MCF 10A (cell line): ENCODE measurements around the gene INS. TPM values are rescaled to one million over a fixed set of nuclear protein-coding genes. Genes with fewer than 3 reads are reported as not detected.

Experiments
- BruUV-seq: library from RNA; stranded (reverse); fragments of 400-500 nt; replicated peaks from 2 replicates; lab custom pipeline; 2021; lab: Mats Ljungman, UMichigan
- CTCF ChIA-PET: fragments of 300-600 bp; sonication (Branson Sonifier 250); formaldehyde crosslinking; extraction: SDS; loops from one replicate; lab custom pipeline; 2021; ENCODE audit warnings: antibody characterized with exemption, inconsistent platforms; lab: Yijun Ruan, JAX
- POLR2A ChIA-PET: fragments of 300-600, 350-650 bp; sonication (Branson Sonifier 250); formaldehyde crosslinking; extraction: SDS; loops from one replicate; lab custom pipeline; 2020; ENCODE audit warnings: antibody characterized with exemption, inconsistent platforms; lab: Yijun Ruan, JAX
- DNase-seq: peaks from one replicate; pipeline ENCODE4 v3.0.0-alpha.2; 2018; ENCODE audit not compliant: unreplicated experiment
- H3K27ac Mint-ChIP-seq: one replicate; pipeline ENCODE4 v1.8.0; 2022; ENCODE audit warnings: mild to moderate bottlenecking, low read depth, mixed read lengths; ENCODE audit not compliant: unreplicated experiment
- H3K27me3 Mint-ChIP-seq: one replicate; pipeline ENCODE4 v1.8.0; 2022; ENCODE audit warnings: mixed read lengths; ENCODE audit not compliant: insufficient read depth, unreplicated experiment
- H3K36me3 Mint-ChIP-seq: one replicate; pipeline ENCODE4 v1.8.0; 2022; ENCODE audit warnings: mild to moderate bottlenecking, moderate library complexity, mixed read lengths; ENCODE audit not compliant: insufficient read depth, unreplicated experiment
- H3K4me1 Mint-ChIP-seq: one replicate; pipeline ENCODE4 v1.8.0; 2022; ENCODE audit warnings: mixed read lengths; ENCODE audit not compliant: insufficient read depth, unreplicated experiment
- H3K4me3 Mint-ChIP-seq: one replicate; pipeline ENCODE4 v1.8.0; 2022; ENCODE audit warnings: mild to moderate bottlenecking, moderate library complexity, mixed read lengths; ENCODE audit not compliant: unreplicated experiment
- H3K9me3 Mint-ChIP-seq: one replicate; pipeline ENCODE4 v1.8.0; 2022; ENCODE audit warnings: mixed read lengths; ENCODE audit not compliant: unreplicated experiment
- CTCF ChIP-seq: fragments of 200-600 bp; IDR thresholded peaks from one replicate; pipeline ENCODE4 v1.8.0; 2022; ENCODE audit warnings: antibody characterized with exemption, mild to moderate bottlenecking; ENCODE audit not compliant: unreplicated experiment
- intact Hi-C: fragments of 100-400 bp; cut with micrococcal nuclease; formaldehyde crosslinking; loops from 2 replicates; pipeline ENCODE4 v1.14.1; 2022
- total RNA-seq: library from RNA; stranded (reverse); gene quantifications from 2 replicates; pipeline ENCODE4 v1.2.3, GENCODE V29; 2022

The INS gene
- total RNA-seq, 1 experiment from 2014 or later = not detected

DNA sequence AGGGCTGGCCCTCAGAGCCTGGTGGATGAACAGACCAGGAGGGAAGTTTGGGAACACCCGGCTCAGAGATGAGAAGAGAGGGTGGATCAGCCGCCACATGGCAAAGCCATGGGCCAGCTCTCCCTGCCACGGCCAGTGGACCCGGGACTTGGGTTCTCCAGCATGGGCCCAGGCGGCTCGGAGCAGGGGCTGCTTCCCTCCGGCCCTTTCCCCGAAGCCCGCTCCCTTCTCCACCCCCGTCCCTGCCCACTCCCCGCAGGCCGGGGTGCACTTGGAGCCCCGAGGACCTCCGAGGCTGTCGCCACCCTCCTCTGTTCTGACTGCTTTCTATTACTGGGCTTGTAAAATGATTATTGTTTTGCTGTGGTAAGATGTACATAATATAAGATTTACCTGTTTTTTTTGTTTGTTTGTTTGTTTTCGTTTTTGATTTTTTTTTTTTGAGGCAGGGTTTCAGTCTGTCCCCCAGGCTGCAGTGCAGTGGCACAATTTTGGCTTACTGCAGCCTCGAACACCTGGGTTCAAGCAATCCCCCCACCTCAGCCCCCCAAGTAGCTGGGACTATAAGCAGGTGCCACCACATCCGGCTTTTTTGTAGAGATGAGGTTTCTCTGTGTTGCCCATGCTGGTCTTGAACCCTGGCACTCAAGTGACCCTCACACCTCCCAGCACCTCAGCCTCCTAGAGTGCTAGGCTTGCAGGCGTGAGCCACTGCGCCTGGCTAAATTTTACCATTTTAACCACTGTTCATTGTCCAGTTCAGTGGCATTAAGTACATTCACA lies 21.9 kb upstream of the INS start:
- DNase-seq = no peak
- intact Hi-C loops = no loop called here
- Mint-ChIP-seq H3K36me3 (no peaks in the 10 kb centered on the region), H3K27ac (no peak overlapping the region), H3K4me3 (no peak overlapping the region), H3K4me1 (peaks cover 44% of the 10 kb centered on the region), H3K27me3 (no peaks in the 10 kb centered on the region), H3K9me3 (no peaks in the 10 kb centered on the region)
- no TSS peak for BruUV-seq
- TF ChIP-seq CTCF = no peak
- ChIA-PET CTCF (interaction anchor here (0.7 to 2.7 kb wide), 2 partner anchors 116 to 1199 kb away, joined by 3 to 8 read pairs; no protein-coding TSS in a partner anchor), POLR2A (no interaction called here)

DNA sequence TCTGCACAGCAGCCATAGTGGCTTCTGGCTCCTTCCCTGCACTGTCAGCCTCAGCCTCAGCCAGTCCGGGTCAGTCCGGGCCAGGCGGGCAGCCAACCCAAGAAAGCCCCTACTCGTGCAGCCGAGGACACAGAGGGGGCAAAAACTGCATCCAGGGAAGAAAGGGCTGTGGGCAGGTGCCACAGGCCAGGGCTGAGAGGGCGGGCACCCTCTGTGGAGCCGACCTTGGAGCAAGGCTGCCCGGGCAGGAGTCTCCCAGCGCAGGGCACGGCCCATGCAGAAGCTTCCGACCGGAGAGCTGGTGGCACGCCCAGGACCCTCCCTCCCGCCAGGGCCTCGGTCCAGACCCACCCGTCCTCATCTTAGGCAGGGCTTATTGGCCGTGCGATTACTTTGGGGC lies 21.1 kb upstream of the INS start:
- intact Hi-C loops = no loop called here
- ChIA-PET POLR2A (no interaction called here), CTCF (interaction anchor here (0.7 to 2.7 kb wide), 2 partner anchors 116 to 1200 kb away, joined by 3 to 8 read pairs; no protein-coding TSS in a partner anchor)
- no peak for TF ChIP-seq CTCF
- no peaks in the 10 kb centered on the region for H3K9me3 Mint-ChIP-seq
- no peaks in the 10 kb centered on the region for H3K36me3 Mint-ChIP-seq
- no TSS peak for BruUV-seq
- H3K27me3 Mint-ChIP-seq = no peaks in the 10 kb centered on the region
- no peak for DNase-seq
- peaks cover 47% of the 10 kb centered on the region for H3K4me1 Mint-ChIP-seq
- no peak overlapping the region for H3K27ac Mint-ChIP-seq
- H3K4me3 Mint-ChIP-seq = no peak overlapping the region

GRCh38 chr11:2180789-2181370 lies 19.9 kb upstream of the INS start:
- POLR2A ChIA-PET = interaction anchor here (1.0 kb wide), 1 partner anchor 645 kb away, joined by 3 read pairs; no protein-coding TSS in a partner anchor
- peak overlapping the region; percentile 69 for H3K27ac Mint-ChIP-seq
- peak; percentile 68 for DNase-seq

More at GRCh38 chr11:2180789-2181370, 19.9 kb upstream of the INS start:
- Mint-ChIP-seq H3K27me3 (no peaks in the 10 kb centered on the region), H3K9me3 (no peaks in the 10 kb centered on the region), H3K4me3 (peak overlapping the region; percentile 52), H3K4me1 (peaks cover 46% of the 10 kb centered on the region), H3K36me3 (no peaks in the 10 kb centered on the region)
- CTCF ChIA-PET = interaction anchor here (0.6 to 1.4 kb wide), 3 partner anchors 30 to 240 kb away, joined by 3 to 4 read pairs (median 3); no protein-coding TSS in a partner anchor
- intact Hi-C loops = no loop called here
- no peak for TF ChIP-seq CTCF
- BruUV-seq = no TSS peak
